T-helper 2 cell (primary cell): ENCODE data around the gene PANK3.
"Not testable (repeated sequence)": the region's sequence is repeated elsewhere in the genome, so short reads cannot be mapped to it uniquely, and the experiment has no call there.

Experiments
- DNase-seq, 5 experiments: peaks; one replicate each; pipeline versions ENCODE4 v3.0.0 to v3.0.0-alpha.2; 2012 to 2022

PANK3 gene

DNA sequence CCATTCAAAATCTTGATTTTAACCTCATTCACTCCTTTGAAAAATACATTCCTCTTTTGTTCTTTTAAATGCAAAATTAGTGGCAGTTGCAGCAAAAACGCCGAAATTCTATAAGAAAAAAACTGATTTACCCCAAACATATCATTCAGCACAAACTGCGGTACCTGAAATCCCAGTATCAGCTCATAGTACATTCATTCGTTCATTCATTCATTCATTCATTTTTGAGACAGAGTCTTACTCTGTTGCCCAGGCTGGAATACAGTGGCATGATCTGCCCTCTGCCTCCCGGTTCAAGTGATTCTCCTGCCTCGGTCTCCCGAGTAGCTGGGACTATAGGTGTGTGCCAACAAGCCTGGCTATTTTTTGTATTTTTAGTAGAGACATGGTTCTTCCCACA, 29.6 kb downstream of the PANK3 start:
- no peak for DNase-seq

DNA sequence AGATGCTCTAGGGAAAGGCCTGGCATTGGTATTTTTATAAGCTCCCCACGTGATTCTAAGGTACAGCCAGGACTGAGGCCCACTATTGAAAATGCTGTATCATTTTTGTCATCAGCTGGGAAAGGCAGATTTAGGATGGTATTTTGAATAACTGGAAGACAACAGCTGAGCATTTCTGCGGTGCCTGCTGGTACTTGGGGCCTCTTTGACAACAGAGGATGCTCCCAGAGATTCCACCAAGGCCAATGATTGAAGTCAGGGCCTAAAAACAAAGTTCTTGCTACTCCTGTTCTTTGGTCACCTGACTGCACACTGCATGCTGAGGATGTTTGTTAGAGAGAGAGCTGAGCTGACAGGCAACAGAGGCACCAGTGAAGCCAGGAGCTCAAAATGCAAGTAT, 42.0 kb downstream of the PANK3 start:
- no peak for DNase-seq

DNA sequence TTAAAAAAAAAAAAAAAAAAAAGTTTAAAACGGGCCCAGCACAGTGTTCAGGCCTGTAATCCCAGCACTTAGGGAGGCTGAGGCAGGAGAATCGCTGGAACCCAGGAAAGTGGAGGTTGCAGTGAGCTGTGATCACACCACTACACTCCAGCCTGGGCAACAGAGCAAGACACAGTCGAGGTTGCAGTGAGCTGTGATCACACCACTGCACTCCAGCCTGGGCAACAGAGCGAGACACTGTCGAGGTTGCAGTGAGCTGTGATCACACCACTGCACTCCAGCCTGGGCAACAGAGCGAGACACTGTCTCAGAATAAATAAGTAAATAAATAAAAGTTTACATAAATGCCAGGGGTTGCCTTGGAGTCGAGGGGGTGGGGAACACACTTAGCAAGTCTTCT, 44.8 kb downstream of the PANK3 start:
- DNase-seq: not testable (repeated sequence)

DNA sequence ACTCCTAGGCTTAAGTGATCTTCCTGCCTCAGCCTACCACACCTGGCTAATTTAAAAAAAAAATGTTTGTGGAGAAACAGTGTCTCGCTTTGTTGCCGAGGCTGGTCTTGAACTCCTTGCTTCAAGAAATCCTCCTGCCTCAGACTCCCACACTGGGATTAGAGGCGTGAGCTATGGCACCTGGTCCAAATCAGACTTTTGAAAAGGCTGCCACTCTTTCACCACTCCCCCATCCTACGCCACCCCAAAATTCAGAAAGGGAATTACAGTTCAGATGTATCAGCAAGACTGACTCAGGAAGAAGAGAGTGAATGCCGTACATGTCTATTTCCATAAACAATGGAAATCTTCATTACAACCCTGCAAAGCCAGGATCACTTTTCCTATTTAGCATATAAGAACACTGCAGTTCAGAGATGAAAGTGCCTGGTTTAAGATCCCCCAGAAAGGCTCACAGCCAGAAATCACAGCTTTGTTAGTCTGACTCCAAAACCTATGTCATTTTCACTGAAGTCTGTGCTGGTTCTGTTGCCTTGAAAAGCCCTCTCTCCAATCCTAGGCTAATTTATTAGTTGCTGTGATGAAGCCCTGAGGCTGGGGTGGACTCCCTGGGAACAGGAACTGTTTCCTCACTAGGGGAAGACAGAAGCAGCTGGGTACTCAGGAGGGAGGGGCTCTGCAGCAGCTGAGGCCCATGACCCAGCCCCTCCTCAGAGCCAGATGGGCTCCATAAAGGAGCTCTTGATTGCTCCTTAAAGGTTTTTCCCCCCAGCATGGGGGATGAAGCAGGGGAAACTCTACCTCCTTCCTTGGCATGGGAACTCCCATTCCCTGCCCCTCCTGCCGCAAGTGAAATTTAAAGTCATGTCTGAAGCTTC, 46.9 kb downstream of the PANK3 start:
- no peak for DNase-seq

DNA sequence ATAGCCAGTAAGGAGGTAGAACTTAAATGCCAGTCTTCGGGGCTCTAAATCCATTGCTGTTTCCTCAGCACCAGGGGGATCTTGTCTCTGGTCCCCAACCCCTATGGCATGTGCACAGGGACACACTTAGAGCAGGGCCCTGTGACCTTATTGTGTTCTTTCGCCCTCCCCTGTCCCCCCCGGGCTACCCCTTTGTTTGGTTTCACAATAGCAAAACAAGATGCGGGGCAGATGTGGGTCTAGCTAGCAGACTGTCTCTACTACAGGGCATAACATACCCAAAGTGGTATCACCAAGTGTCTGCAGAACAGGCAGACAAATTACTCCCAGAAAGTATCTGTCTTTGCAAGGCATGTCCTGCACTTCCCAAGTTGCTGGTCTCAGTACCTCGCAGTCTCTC, 48.0 kb downstream of the PANK3 start:
- no peak for DNase-seq

DNA sequence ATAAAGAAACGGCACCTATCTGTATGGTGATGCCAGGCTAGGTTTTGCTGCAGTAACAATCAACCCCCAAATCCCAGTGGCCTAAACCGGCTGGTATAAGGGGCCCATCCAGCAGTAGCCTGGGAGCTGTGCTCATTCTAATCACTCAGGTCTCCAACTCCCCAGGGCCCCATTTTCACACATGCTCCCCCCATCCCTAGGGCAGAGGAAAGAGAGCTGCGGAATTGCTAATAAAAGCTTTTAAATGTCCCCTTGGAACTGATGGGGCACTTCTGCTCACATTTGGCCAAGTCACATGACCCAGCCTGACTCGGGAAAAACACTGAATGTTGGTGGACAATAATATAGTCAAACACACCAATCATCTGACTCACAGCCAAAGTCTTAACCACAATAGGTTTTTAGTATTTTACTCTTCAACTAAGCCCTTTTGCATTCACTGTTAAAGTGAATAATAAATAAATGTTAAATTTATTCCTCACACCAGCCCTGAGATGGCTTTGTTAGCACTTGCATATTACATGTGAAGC, 48.5 kb downstream of the PANK3 start:
- no peak for DNase-seq

DNA sequence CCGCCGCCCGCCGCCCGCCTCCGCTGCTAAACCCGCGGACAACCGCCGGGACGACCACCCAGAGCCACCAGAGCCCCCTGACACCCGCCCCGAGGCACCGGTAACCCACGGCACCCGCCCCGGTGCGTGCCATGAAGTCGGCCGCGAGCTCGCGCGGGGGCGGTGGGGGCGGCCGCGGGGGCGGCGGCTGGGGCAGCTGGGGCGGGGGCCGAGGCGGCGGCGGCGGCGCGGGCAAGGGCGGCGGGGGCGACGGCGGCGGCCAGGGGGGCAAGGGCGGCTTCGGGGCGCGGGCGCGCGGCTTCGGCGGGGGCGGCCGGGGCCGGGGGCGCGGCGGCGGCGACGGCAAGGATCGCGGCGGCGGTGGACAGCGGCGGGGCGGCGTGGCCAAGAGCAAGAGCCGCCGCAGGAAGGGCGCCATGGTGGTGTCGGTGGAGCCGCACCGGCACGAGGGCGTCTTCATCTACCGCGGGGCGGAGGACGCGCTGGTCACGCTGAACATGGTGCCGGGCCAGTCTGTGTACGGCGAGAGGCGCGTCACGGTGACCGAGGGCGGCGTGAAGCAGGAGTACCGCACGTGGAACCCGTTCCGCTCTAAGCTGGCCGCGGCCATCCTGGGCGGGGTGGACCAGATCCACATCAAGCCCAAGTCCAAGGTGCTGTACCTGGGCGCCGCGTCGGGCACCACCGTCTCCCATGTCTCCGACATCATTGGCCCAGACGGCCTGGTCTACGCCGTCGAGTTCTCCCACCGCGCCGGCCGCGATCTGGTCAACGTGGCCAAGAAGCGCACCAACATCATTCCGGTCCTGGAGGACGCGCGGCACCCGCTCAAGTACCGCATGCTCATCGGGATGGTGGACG, 49.6 kb downstream of the PANK3 start:
- no peak for DNase-seq

DNA sequence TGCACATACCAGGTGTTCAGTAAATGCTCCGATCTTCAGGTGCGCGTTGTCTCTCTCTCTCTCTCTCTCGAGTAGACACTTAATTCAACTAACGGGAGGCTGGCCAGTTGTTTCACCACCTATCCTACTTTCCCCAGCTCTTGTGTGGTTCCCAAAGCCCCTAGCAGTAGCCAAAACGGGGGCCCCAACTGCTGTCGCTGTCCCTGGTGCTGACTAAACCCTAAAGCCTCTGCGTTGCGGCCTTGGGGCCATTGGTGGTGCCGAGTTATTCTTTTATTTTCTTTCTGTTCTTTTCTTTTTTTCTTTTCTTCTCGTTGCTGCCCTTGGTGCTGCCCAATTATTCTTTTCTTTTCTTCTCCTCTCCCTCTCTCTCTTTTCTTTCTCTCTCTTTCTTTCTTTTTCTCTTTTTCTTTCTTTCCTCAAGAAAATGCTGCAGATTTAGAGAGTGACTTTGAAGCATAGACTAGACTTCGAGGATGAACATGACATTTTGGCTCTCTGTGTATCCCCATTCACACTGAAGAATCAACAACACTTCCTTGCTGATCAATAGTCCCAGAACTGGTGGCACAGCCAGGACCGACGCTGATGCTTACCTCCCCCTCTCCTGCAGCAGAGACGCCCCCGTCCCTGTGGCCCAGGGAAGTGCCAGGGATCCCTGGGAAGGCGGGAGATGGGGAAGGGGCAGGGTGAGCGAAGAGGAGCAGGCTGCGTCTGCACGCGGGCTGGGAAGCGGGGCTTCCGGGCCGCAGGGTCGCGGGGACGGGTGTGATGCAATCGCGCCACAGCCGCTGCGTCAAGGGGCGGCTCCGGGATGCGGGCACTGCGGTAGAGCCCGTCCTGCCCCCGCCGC, 50.4 kb downstream of the PANK3 start, which contains the start of gene FBLL1:
TSS of gene FBLL1 (plus strand) at position 785 of the 853 bp plus-strand sequence. CDS start 200 bp downstream, outside the sequence.
- peak in 1 of 5 experiments; percentile 27 for DNase-seq

DNA sequence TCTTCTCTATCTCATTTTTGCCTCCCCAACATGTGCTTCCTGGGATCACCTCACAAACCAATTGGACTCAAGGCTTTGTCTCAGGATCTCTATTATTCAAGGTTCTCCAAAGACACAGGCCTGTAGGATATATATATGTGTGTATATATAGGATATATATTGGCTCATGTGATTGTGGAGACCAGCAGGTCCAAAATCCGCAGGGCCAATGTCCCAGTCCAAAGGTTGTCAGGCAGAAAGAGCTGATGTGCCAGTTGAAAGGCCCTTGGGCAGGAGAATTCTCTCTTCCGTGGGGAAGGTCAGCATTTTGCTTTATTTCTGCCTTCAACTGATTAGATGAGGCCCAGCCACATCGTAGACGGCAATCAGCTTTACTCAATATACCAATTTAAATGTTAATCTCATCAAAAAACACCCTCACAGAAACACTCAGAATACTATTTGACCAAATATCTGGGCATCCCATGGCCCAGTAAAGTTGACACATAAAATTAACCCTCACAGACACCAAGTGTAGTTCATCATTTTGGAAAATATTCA, 51.3 kb downstream of the PANK3 start:
- DNase-seq: no peak

DNA sequence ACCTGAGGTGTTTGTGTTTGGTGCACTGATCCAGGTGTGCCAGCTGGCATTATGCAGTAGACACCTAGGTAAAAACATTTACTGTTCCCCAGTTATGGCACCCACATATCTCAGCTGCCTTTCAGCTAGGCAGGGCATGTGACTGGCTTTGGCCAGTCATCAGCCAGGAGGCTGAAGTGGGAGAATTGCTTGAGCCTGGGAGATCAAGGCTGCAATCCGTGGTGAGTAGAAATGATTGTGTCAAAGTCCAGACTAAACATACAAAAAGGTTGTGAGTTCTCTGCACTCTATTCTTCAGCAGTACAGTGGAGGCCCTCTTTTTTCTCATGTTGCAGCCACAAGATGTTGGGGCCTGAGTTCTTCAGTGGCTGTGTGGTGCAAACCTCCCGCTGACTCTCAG, 53.3 kb downstream of the PANK3 start:
- DNase-seq: no peak

DNA sequence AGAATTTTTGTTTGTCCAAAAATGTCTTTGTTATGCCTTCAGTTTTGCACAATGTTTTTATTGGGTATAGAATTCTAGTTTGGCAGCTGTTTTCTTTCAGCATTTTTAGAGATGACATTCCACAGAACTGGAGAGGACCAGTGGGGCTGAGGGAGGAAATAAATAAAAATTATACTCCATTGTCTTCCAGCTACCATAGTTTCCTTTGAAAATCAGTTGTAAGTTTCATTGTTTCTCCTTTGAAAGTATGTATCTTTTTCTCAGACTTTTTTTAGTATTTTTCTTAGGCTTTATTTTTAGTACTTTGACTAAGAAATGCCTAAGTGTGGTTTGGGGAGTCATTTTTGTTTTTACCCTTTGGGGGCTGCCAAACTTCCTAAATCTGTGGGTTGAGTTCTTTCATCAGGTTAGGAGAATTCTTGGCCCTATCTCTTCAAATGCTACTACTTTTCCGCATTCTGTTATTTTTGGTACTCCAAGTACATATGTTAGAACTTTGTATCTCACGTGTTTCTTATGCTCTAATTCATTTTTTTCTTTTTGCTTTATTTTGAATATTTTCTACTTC, 65.2 kb downstream of the PANK3 start:
- DNase-seq: no peak

DNA sequence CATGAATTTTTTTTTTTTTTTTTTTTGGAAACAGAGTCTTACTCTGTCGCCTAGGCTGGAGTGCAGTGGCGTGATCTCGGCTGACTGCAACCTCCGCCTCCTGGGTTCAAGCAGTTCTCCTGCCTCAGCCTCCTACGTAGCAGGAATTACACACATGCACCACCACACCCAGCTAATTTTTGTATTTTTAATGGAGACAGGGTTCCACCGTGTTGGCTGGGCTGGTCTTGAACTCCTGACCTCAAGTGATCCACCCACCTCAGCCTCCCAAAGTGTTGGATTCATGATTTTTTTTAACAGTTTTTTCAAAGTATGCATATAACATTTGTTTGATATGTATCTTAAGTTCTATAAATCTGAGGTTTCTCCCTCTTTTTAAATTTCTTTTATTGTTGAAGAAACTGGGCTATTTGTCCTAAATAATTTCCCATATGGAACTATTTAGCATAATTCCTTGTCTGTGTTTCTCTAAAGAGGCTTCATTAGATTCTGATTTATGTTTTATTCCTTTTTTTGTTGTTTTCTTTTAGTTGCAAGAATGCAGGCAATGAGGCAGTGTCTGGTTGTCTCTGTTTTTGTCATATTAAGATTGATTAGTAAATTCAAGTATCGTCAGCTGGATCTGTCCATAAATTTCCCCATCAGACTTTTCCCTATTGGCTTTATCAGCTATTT, 76.5 kb downstream of the PANK3 start:
- no peak for DNase-seq
